ENCODE results near the gene TBCD. TPM values are rescaled to one million over a fixed set of nuclear protein-coding genes. Genes with fewer than 3 reads are reported as not detected.

TBCD gene
- polyA plus RNA-seq, 1 experiment: 38.6 TPM

GRCh38 chr17:82863941-82864712 is 112.3 kb downstream of the TBCD start:
- ChIA-PET CTCF (interaction anchor here (1.3 to 2.6 kb wide), 4 partner anchors 12 to 82 kb away, joined by 3 to 12 read pairs (median 5); partner anchors contain the start of gene ZNF750), POLR2A (no interaction called here)
- Histone ChIP-seq H3K4me3 (ENCODE audit: low read depth, low read length) (no peak overlapping the region), H3K36me3 (ENCODE audit: control insufficient read depth, insufficient read depth, low read length) (no peaks in the 10 kb centered on the region), H3K27me3 (ENCODE audit: control insufficient read depth, insufficient read depth, low read length) (no peaks in the 10 kb centered on the region)
- no peak for TF ChIP-seq CTCF (IDR thresholded peaks at IDR 0.05; ENCODE audit: insufficient read depth, low read depth, low read length)
- peak; percentile 66 for DNase-seq (ENCODE audit: low read depth)

GRCh38 chr17:82864713-82865248 is 112.9 kb downstream of the TBCD start:
- Histone ChIP-seq H3K36me3 (ENCODE audit: control insufficient read depth, insufficient read depth, low read length) (no peaks in the 10 kb centered on the region), H3K4me3 (ENCODE audit: low read depth, low read length) (no peak overlapping the region), H3K27me3 (ENCODE audit: control insufficient read depth, insufficient read depth, low read length) (no peaks in the 10 kb centered on the region)
- POLR2A ChIA-PET: no interaction called here
- no peak for TF ChIP-seq CTCF (IDR thresholded peaks at IDR 0.05; ENCODE audit: insufficient read depth, low read depth, low read length)
- DNase-seq (ENCODE audit: low read depth): no peak
- CTCF ChIA-PET: interaction anchor here (1.3 to 2.6 kb wide), 3 partner anchors 12 to 83 kb away, joined by 3 to 12 read pairs (median 5); partner anchors contain the start of gene ZNF750

- Histone ChIP-seq H3K27me3 (ENCODE audit: control insufficient read depth, insufficient read depth, low read length) (no peaks in the 10 kb centered on the region), H3K36me3 (ENCODE audit: control insufficient read depth, insufficient read depth, low read length) (no peaks in the 10 kb centered on the region; the same call in 1 of the 2 replicates), H3K4me3 (ENCODE audit: low read depth, low read length) (no peak overlapping the region)
- CTCF ChIA-PET: interaction anchor here (2.6 kb wide), 1 partner anchor 11 kb away, joined by 12 read pairs; no protein-coding TSS in a partner anchor
- POLR2A ChIA-PET: no interaction called here
- DNase-seq (ENCODE audit: low read depth): no peak
- TF ChIP-seq CTCF (IDR thresholded peaks at IDR 0.05; ENCODE audit: insufficient read depth, low read depth, low read length): no peak
Observed at GRCh38 chr17:82865274-82865673, 113.4 kb downstream of the TBCD start.

- no peak for DNase-seq (ENCODE audit: low read depth)
- POLR2A ChIA-PET: no interaction called here
- no peaks in the 10 kb centered on the region for H3K27me3 ChIP-seq (ENCODE audit: control insufficient read depth, insufficient read depth, low read length)
- no peaks in the 10 kb centered on the region; the same call in 1 of the 2 replicates for H3K36me3 ChIP-seq (ENCODE audit: control insufficient read depth, insufficient read depth, low read length)
- no peak overlapping the region for H3K4me3 ChIP-seq (ENCODE audit: low read depth, low read length)
- CTCF ChIA-PET: interaction anchor here (1.1 to 2.6 kb wide), 2 partner anchors 11 to 84 kb away, joined by 5 to 12 read pairs; no protein-coding TSS in a partner anchor
- TF ChIP-seq CTCF (IDR thresholded peaks at IDR 0.05; ENCODE audit: insufficient read depth, low read depth, low read length): no peak
Observed at GRCh38 chr17:82865774-82866395, 114.0 kb downstream of the TBCD start.
